ENCODE results near the gene SORBS1.

The SORBS1 gene

GRCh38 chr10:95319239-95319638, 241.9 kb downstream of the SORBS1 start:
- Histone ChIP-seq H3K36me3 (ENCODE audit: insufficient read depth, low read length) (no peaks in the 10 kb centered on the region), H3K4me1 (ENCODE audit: insufficient read depth, low read length) (no peaks in the 10 kb centered on the region; the same call in 1 of the 2 replicates), H3K9me3 (ENCODE audit: control insufficient read depth, insufficient read depth, low read length) (no peaks in the 10 kb centered on the region), H3K9ac (ENCODE audit: low read depth, low read length) (no peak overlapping the region)

DNA sequence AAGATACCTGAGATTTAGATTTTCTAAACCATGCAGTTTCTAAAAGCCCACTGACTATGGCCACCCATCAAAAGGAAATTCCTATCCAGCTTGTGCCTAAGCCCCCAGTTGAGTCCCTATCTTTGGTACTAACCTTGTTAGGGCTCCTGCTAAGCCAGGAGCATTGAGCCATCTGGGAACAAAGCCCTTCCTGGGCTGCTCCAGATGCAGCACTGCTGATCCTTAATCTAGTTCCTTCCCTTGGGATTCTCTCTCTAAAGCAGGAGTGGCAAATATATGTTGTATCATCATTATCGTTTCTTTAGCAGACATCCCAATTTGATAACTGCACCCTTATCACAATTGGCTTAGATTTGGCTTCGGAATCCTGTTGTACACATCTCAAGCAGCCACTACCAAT, 245.7 kb downstream of the SORBS1 start:
- H3K9me3 ChIP-seq (ENCODE audit: control insufficient read depth, insufficient read depth, low read length), result no peaks in the 10 kb centered on the region
- H3K4me1 ChIP-seq (ENCODE audit: insufficient read depth, low read length), result peaks cover 20% of the 10 kb centered on the region
- H3K36me3 ChIP-seq (ENCODE audit: insufficient read depth, low read length), result no peaks in the 10 kb centered on the region
- H3K9ac ChIP-seq (ENCODE audit: low read depth, low read length), result no peak overlapping the region

DNA sequence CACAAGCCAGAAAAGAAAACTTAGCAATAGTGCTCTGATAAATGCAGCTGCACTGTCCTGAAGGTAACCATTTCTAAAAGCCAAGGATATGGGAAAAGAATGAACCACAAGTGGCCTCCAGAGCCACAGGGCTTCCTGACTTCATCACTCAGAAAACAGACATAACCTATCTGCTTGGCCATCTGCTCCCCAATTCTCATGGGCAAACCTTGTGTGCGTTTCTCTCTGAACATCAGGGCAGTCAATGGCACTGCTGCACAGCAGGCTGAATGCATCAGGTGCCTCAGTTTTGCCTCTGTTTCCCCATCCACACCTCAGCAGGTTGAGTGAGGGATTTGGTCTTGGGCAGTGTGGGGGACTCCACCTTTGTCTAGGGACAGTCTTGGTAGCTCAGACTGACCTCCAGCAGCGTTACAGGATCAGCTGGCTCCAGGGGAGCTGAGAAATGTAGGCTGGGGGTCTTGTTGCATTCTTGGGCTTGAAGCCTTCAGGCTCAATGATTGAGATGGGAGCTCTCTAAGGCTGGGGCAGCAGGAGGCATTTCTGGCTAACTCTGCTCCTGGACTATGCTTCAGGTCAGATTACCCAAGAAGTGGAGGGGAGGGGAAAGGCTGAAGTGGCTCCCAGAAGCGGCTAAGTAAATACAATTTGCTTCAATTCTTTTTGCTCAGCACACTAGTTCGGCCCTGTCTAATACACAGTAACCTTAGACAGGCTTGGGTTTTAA, 246.8 kb downstream of the SORBS1 start:
- Histone ChIP-seq H3K9ac (ENCODE audit: low read depth, low read length) (no peak overlapping the region), H3K4me1 (ENCODE audit: insufficient read depth, low read length) (peaks cover 22% of the 10 kb centered on the region), H3K9me3 (ENCODE audit: control insufficient read depth, insufficient read depth, low read length) (no peaks in the 10 kb centered on the region), H3K36me3 (ENCODE audit: insufficient read depth, low read length) (no peaks in the 10 kb centered on the region)

GRCh38 chr10:95312986-95313495, 248.1 kb downstream of the SORBS1 start:
- H3K4me1 ChIP-seq (ENCODE audit: insufficient read depth, low read length), result peaks cover 22% of the 10 kb centered on the region

GRCh38 chr10:95312257-95312656, 248.9 kb downstream of the SORBS1 start:
- H3K9me3 ChIP-seq (ENCODE audit: control insufficient read depth, insufficient read depth, low read length), result no peaks in the 10 kb centered on the region
- H3K4me1 ChIP-seq (ENCODE audit: insufficient read depth, low read length), result peaks cover 22% of the 10 kb centered on the region
- no peaks in the 10 kb centered on the region for H3K36me3 ChIP-seq (ENCODE audit: insufficient read depth, low read length)
- no peak overlapping the region for H3K9ac ChIP-seq (ENCODE audit: low read depth, low read length)

More at GRCh38 chr10:95312986-95313495, 248.1 kb downstream of the SORBS1 start:
- Histone ChIP-seq H3K9me3 (ENCODE audit: control insufficient read depth, insufficient read depth, low read length) (no peaks in the 10 kb centered on the region), H3K36me3 (ENCODE audit: insufficient read depth, low read length) (no peaks in the 10 kb centered on the region), H3K9ac (ENCODE audit: low read depth, low read length) (no peak overlapping the region)

DNA sequence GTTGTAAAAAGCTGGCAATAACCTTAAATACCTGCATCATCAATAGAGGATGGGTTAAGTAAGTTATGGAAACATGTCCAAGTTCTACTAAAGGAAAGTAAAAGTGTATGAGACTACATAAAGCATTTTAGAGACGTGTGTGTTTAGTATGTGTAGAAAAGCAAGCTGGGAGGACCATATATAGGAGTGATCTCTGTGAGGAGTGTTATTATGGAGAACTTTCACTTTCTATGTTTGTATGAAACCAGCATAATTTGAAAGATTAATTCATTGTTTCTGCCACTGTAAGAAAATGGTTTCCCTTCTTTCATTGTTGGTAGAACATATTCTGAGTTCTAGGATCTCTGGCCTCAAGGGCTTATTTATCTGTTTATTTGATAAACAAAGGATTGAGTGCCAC, 251.2 kb downstream of the SORBS1 start:
- H3K4me1 ChIP-seq (ENCODE audit: insufficient read depth, low read length), result peaks cover 22% of the 10 kb centered on the region
- no peaks in the 10 kb centered on the region for H3K9me3 ChIP-seq (ENCODE audit: control insufficient read depth, insufficient read depth, low read length)
- H3K9ac ChIP-seq (ENCODE audit: low read depth, low read length), result no peak overlapping the region
- H3K36me3 ChIP-seq (ENCODE audit: insufficient read depth, low read length), result no peaks in the 10 kb centered on the region

- H3K4me1 ChIP-seq (ENCODE audit: insufficient read depth, low read length), result peaks cover 32% of the 10 kb centered on the region
- H3K9ac ChIP-seq (ENCODE audit: low read depth, low read length), result no peak overlapping the region
- no peaks in the 10 kb centered on the region for H3K9me3 ChIP-seq (ENCODE audit: control insufficient read depth, insufficient read depth, low read length)
Measured at GRCh38 chr10:95308389-95309302, 252.5 kb downstream of the SORBS1 start.

GRCh38 chr10:95306851-95307250, 254.3 kb downstream of the SORBS1 start:
- Histone ChIP-seq H3K9me3 (ENCODE audit: control insufficient read depth, insufficient read depth, low read length) (no peaks in the 10 kb centered on the region), H3K36me3 (ENCODE audit: insufficient read depth, low read length) (no peaks in the 10 kb centered on the region), H3K4me1 (ENCODE audit: insufficient read depth, low read length) (peaks cover 19% of the 10 kb centered on the region; the same call in 1 of the 2 replicates), H3K9ac (ENCODE audit: low read depth, low read length) (no peak overlapping the region)

More at GRCh38 chr10:95308389-95309302, 252.5 kb downstream of the SORBS1 start:
- H3K36me3 ChIP-seq (ENCODE audit: insufficient read depth, low read length), result no peaks in the 10 kb centered on the region

DNA sequence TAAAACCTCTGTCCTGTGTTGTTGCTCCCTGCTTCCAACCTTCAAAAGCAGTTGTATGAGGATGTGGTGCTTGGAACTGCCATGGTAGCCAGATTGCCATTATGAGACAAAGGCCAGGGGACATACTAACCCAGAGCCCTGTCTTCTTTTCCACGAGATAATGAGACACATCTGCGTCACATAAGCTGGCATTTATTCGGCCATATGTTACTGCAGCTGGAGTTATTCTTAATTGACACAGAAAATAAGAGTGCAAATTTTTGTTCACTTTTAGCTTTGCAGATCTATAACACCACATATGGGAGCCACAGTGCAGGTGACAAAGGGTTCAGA, 254.9 kb downstream of the SORBS1 start:
- Histone ChIP-seq H3K9ac (ENCODE audit: low read depth, low read length) (no peak overlapping the region), H3K4me1 (ENCODE audit: insufficient read depth, low read length) (peaks cover 19% of the 10 kb centered on the region; the same call in 1 of the 2 replicates), H3K9me3 (ENCODE audit: control insufficient read depth, insufficient read depth, low read length) (no peaks in the 10 kb centered on the region), H3K36me3 (ENCODE audit: insufficient read depth, low read length) (no peaks in the 10 kb centered on the region)

DNA sequence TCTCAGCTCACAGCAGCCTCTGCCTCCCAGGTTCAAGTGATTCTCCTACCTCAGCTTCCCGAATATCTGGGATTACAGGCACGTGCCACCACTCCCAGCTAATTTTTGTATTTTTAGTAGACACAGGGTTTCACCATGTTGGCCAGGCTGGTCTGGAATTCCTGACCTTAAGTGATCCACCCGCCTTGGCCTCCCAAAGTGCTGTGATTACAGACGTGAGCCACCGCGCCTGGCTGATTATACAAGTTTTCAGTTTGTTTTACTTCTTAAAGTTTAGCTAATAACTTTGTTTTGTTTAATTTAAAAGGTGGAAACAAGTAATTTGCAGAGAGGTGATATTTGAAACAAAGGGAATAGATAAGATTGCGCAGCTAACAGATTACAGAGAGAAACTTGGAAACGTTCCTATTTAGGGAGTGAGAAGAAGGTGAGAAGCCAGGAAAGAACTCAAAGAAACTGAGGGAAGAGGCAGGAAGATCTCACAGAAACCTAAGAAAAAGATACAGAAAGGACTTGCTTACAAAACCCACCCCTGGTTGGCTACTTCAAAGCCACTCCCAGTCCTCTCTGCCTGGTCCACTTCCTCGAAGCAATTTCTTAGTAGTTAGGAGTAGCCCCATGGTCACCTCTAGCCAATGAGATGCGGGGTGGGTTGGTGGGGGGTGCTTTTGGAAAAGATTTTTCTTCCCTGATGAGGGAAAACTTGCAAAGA, 255.4 kb downstream of the SORBS1 start:
- Histone ChIP-seq H3K36me3 (ENCODE audit: insufficient read depth, low read length) (no peaks in the 10 kb centered on the region), H3K4me1 (ENCODE audit: insufficient read depth, low read length) (peaks cover 18% of the 10 kb centered on the region; the same call in 1 of the 2 replicates)

GRCh38 chr10:95304976-95305375, 256.2 kb downstream of the SORBS1 start:
- Histone ChIP-seq H3K36me3 (ENCODE audit: insufficient read depth, low read length) (no peaks in the 10 kb centered on the region), H3K4me1 (ENCODE audit: insufficient read depth, low read length) (peaks cover 14% of the 10 kb centered on the region; the same call in 1 of the 2 replicates), H3K9me3 (ENCODE audit: control insufficient read depth, insufficient read depth, low read length) (no peaks in the 10 kb centered on the region), H3K9ac (ENCODE audit: low read depth, low read length) (no peak overlapping the region)

More for the DNA sequence above, 255.4 kb downstream of the SORBS1 start:
- H3K9me3 ChIP-seq (ENCODE audit: control insufficient read depth, insufficient read depth, low read length), result no peaks in the 10 kb centered on the region
- H3K9ac ChIP-seq (ENCODE audit: low read depth, low read length), result no peak overlapping the region

GRCh38 chr10:95304463-95304862, 256.7 kb downstream of the SORBS1 start:
- H3K9me3 ChIP-seq (ENCODE audit: control insufficient read depth, insufficient read depth, low read length), result no peaks in the 10 kb centered on the region
- no peaks in the 10 kb centered on the region for H3K36me3 ChIP-seq (ENCODE audit: insufficient read depth, low read length)
- peaks cover 14% of the 10 kb centered on the region; the same call in 1 of the 2 replicates for H3K4me1 ChIP-seq (ENCODE audit: insufficient read depth, low read length)
- H3K9ac ChIP-seq (ENCODE audit: low read depth, low read length), result no peak overlapping the region

DNA sequence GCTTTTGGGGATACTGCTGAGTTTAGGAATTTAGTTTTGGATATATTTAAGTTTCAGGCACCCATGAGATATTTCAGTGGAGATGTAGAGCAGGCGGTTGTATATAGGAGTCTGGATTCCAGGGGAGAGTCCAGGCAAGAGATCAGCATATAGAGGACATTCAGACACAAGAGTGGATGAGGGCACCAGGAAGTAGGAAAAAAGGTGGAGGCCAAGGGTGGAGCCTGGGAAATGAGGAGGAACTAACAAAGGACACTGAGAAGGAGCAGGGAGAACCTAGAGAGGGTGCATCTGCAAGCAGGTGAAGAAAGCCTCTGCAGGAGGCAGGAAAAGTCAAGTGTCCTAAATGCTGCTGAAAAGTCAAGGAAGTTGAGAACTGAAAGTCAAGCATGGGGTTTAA, 257.2 kb downstream of the SORBS1 start:
- Histone ChIP-seq H3K36me3 (ENCODE audit: insufficient read depth, low read length) (no peaks in the 10 kb centered on the region), H3K4me1 (ENCODE audit: insufficient read depth, low read length) (peaks cover 14% of the 10 kb centered on the region; the same call in 1 of the 2 replicates)

GRCh38 chr10:95303535-95303934, 257.6 kb downstream of the SORBS1 start:
- Histone ChIP-seq H3K4me1 (ENCODE audit: insufficient read depth, low read length) (peaks cover 14% of the 10 kb centered on the region; the same call in 1 of the 2 replicates), H3K36me3 (ENCODE audit: insufficient read depth, low read length) (no peaks in the 10 kb centered on the region), H3K9me3 (ENCODE audit: control insufficient read depth, insufficient read depth, low read length) (no peaks in the 10 kb centered on the region), H3K9ac (ENCODE audit: low read depth, low read length) (no peak overlapping the region)

More for the DNA sequence above, 257.2 kb downstream of the SORBS1 start:
- Histone ChIP-seq H3K9me3 (ENCODE audit: control insufficient read depth, insufficient read depth, low read length) (no peaks in the 10 kb centered on the region), H3K9ac (ENCODE audit: low read depth, low read length) (no peak overlapping the region)

Measured in ES-I3 (cell line).